Epithelial cell of esophagus (primary cell): ENCODE measurements around the gene PCDHGA1.

ENCODE experiments used
- DNase-seq: peaks from one replicate; pipeline ENCODE4 v3.0.0; 2010; ENCODE audit warnings: low read depth
- H3K4me3 ChIP-seq: 2 replicates; pipeline ENCODE4 v1.5.1; 2011; ENCODE audit warnings: mild to moderate bottlenecking, low read length, control low read depth
- TF ChIP-seq, protein P1 (sequence below): IDR thresholded peaks from 2 replicates; pipeline ENCODE4 v1.5.1; 2011; ENCODE audit warnings: low read depth, mild to moderate bottlenecking, low read length, control low read depth, inconsistent platforms; ENCODE audit not compliant: insufficient read depth; ENCODE audit errors: missing control alignments

The PCDHGA1 gene

GRCh38 chr5:141510160-141510559, 179.8 kb downstream of the PCDHGA1 start:
- TF ChIP-seq, protein P1, sequence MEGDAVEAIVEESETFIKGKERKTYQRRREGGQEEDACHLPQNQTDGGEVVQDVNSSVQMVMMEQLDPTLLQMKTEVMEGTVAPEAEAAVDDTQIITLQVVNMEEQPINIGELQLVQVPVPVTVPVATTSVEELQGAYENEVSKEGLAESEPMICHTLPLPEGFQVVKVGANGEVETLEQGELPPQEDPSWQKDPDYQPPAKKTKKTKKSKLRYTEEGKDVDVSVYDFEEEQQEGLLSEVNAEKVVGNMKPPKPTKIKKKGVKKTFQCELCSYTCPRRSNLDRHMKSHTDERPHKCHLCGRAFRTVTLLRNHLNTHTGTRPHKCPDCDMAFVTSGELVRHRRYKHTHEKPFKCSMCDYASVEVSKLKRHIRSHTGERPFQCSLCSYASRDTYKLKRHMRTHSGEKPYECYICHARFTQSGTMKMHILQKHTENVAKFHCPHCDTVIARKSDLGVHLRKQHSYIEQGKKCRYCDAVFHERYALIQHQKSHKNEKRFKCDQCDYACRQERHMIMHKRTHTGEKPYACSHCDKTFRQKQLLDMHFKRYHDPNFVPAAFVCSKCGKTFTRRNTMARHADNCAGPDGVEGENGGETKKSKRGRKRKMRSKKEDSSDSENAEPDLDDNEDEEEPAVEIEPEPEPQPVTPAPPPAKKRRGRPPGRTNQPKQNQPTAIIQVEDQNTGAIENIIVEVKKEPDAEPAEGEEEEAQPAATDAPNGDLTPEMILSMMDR = no peak
- DNase-seq = no peak
- H3K4me3 ChIP-seq = no peak overlapping the region

GRCh38 chr5:141510850-141511601, 180.7 kb downstream of the PCDHGA1 start:
- no peak for DNase-seq
- TF ChIP-seq, protein P1 = no peak

DNA sequence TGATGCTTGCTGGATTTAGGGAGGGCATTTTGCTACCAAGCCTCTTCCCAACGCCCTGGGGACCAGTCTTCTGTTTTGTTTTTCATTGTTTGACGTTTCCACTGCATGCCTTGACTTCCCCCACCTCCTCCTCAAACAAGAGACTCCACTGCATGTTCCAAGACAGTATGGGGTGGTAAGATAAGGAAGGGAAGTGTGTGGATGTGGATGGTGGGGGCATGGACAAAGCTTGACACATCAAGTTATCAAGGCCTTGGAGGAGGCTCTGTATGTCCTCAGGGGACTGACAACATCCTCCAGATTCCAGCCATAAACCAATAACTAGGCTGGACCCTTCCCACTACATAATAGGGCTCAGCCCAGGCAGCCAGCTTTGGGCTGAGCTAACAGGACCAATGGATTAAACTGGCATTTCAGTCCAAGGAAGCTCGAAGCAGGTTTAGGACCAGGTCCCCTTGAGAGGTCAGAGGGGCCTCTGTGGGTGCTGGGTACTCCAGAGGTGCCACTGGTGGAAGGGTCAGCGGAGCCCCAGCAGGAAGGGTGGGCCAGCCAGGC, 181.5 kb downstream of the PCDHGA1 start:
- TF ChIP-seq, protein P1 = no peak
- H3K4me3 ChIP-seq = no peak overlapping the region
- no peak for DNase-seq

More at GRCh38 chr5:141510850-141511601, 180.7 kb downstream of the PCDHGA1 start:
- no peak overlapping the region for H3K4me3 ChIP-seq

DNA sequence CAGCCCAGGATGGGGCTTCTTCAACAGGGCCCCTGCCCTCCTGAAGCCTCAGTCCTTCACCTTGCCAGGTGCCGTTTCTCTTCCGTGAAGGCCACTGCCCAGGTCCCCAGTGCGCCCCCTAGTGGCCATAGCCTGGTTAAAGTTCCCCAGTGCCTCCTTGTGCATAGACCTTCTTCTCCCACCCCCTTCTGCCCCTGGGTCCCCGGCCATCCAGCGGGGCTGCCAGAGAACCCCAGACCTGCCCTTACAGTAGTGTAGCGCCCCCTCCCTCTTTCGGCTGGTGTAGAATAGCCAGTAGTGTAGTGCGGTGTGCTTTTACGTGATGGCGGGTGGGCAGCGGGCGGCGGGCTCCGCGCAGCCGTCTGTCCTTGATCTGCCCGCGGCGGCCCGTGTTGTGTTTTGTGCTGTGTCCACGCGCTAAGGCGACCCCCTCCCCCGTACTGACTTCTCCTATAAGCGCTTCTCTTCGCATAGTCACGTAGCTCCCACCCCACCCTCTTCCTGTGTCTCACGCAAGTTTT, 182.1 kb downstream of the PCDHGA1 start:
- TF ChIP-seq, protein P1 = peak; percentile 81
- H3K4me3 ChIP-seq = peak overlapping the region; percentile 40
- DNase-seq = peak; percentile 83

DNA sequence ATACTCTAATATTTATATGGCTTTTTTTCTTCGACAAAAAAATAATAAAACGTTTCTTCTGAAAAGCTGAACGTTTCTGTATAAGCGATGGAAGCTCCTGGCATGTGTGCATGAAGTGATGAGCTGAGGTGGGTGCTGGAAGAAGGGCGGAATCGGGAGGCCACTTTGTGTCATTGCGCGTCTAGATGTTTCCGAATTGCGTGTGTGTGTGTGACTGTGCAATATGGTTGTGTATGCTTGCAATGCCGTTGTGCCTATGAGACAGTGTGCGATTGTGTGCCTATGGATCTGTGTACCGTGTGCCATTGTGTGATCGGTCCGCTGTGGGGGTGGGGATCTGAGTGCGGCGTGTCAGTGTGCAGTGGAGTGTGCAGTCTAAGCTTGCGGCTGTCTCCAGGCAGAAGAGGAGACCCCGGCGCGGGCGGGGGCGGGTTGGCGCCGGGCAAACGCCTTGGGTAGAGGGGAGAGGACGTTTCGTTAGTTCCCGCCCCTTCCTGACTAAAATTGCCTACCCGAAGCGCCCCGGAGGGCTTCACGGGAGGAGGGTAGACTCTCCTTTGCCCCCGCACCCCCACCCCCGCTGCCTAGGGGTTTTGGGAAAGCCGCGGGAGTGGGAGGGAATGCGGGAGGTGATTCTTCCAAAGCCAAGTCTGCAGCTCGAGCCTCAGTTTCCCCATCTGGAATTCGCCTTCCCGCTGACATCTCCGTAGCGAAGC, 182.8 kb downstream of the PCDHGA1 start:
- TF ChIP-seq, protein P1 = no peak
- DNase-seq = peak; percentile 44
- H3K4me3 ChIP-seq = peak overlapping the region; percentile 40

- peak overlapping the region; percentile 40 for H3K4me3 ChIP-seq
- DNase-seq = peak; percentile 75
- TF ChIP-seq, protein P1 = no peak
These were observed 183.5 kb downstream of the PCDHGA1 start for GRCh38 chr5:141513627-141514329.
